Activated naive CD8-positive, alpha-beta T cell treated with anti-CD3 and anti-CD28 coated beads, Interleukin-2, amount 50 U/mL, for 16 hours (primary cell): ENCODE data around the gene NDUFS3.
A peak's percentile ranks its signal among the peaks of the same experiment; 100 is the strongest.
"Not testable (repeated sequence)": the region's sequence is repeated elsewhere in the genome, so short reads cannot be mapped to it uniquely, and the experiment has no call there.

Experiments
- DNase-seq: peaks from one replicate; pipeline ENCODE4 v3.0.0-alpha.2; 2020; ENCODE audit warnings: low read depth, low spot score

NDUFS3 gene

DNA sequence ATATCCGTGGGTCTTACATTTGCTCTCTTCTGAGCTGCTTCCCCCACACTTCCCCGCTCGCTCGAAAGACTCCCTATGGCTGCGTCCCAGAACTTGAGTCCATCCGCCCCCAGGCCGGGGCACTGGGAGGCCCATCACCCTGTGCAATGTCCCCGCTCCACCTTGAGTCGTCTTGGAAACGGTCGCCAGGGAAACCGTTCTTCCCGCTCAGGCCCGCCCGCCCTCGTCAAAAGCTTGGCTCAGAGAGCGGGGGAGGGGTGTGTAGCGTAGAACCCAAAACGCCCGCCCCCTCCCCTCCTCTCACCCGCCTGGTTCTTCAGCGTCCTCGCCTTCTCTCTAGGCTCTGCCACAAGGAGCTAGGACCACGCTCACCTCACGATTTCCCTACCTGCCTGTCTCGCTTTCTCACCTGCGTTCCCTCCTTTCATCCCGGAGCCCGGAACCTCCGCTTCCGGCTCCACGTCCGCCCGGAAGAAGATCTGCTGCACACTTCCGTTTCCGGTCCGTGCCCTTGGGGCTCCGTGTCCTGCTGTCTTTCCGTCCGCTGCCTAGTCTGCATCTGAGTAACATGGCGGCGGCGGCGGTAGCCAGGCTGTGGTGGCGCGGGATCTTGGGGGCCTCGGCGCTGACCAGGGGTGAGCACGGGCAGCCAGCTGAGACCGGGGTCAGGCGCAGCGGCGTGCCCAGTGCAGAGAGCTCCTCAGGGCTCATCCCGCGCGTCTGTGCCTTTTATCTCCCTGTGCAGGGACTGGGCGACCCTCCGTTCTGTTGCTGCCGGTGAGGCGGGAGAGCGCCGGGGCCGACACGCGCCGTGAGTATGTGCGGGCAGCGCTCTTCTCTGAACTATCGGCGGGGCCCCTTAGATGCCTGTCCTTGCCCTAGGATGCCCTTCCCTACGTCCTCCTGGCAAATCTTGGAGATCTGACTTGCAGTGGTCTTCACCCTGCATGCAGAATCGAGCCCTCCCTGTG is at the start of gene NDUFS3, which contains the start of gene KBTBD4:
NDUFS3 (plus strand) TSS at position 551 of the 971 bp plus-strand sequence; CDS start at position 569, 18 bp downstream.
KBTBD4 (minus strand) TSS at position 447 of the 971 bp plus-strand sequence; CDS start at position 428, 19 bp downstream.
- DNase-seq, result peak; percentile 63

DNA sequence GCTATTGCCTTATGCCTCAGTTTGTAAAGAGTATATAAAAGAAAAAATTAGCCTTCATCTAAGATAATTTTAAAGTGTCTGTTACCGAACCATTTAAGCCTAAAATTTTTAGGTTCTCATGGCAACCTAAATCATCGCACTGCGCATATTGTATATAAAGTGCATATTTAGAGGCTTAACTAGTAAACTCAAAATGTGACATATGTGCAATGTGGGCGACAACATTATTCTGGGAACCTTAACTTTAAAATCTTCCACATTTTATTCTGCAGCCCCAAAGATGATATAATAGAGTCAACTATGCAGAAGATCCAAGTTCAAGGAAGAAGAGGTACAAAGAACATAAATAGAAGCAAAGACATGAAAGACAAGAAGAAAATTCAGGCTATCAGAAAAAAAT is 48.9 kb upstream of the NDUFS3 start:
- DNase-seq, result no peak

DNA sequence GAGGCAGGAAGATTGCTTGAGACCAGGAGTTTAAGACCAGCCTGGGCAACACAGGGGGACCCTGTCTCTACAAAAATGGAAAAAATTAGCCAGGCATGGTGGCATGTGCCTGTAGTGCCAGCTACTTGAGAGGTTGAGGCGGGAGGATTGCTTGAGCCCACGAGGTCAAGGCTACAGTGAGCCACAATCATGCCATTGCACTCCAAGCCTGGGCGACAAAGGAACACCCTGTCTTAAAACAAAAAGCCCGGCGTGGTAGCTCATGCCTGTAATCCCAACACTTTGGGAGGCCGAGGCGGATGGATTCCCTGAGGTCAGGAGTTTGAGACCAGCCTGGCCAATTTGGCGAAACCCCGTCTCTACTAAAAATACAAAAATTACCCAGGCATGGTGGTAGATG is 48.2 kb upstream of the NDUFS3 start:
- DNase-seq, result not testable (repeated sequence)

DNA sequence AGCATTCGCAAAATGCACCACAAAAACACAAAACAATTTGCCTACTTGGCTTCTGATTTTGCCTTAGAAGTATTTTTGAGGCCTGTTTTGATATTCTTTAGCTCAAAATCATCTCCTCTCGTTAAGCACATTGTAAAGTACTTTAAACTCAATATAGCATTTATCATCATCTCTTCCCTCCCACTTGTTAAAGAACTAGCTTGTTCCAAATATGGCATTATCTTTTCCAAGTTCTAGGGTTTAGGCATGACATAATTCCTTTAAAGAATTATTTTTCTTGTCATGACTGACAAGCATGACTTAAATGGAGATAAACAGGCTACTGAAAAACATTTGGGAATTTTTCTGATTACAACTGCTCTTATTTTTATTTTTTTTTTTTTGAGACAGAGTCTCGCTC is 47.2 kb upstream of the NDUFS3 start:
- DNase-seq, result no peak

DNA sequence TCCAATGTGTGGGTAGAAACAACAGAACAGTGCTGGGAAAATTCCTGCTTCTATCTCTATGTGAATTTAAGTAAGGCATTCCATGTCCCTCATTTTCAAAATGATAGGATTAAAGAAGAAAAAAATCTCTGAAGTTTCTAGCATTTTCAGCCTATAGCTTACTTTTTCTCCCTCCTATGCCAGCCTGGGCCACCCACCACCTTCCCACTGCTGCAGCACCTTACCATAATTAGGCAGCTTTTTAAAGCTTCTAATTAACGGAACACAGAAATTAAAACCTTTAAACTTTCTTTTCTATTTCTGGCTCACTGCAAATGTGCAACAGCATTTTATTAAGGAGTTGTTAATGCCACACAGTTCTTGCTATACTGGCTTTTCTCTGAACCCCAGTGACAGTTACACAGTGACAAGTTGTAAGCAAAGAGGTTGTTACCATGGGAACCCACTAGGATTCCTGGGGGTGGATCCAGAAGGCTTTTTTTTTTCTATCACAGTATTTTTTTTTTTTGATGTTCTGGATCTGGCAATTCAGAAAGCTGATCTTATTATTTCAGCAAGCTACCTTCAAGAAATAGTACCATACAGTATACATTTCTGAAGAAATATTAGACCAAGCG is 46.2 kb upstream of the NDUFS3 start:
- no peak for DNase-seq

DNA sequence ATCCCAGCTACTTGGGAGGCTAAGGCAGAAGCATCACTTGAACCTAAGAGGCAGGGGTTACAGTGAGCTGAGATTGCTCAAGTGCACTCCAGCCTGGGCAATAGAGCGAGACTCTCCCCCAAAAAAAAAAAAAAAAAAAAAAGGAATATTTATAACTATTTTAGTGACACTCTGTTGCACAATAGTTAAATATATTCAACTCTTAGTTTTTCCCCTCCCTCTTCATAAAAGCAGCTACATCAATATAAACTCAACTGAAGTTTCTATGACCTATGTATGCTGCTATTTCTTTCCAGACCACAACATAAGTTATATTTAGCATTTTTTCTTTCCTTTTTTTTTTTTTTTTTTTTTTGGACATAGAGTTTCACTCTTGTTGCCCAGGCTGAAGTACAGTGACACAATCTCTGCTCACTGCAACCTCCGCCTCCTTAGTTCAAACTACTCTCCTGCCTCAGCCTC is 45.2 kb upstream of the NDUFS3 start:
- no peak for DNase-seq

DNA sequence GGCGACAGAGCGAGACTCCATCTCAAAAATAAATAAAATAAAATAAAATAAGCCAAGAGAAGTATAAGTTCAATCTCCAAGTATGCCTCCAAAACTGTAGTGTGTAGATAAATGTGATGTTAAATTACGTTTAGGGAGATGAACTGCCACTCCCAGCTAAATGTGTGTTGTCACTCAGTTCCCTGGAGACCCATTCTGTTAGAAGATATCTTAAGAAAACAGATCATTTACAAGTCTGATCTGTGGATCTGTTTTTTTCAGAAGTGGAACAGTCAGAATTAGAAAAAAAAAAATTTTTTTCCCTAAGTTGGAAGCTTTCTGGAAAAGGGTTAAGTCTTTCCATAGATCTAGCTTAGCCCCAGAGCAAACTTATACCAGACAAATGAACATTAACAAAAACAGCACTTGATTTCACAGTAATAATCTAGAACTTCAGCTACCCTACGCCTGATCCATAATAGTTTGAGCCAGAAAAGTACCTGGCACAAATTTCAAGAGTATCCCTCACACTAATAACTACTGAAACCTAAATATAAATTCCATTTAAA is 44.1 kb upstream of the NDUFS3 start:
- DNase-seq, result no peak

DNA sequence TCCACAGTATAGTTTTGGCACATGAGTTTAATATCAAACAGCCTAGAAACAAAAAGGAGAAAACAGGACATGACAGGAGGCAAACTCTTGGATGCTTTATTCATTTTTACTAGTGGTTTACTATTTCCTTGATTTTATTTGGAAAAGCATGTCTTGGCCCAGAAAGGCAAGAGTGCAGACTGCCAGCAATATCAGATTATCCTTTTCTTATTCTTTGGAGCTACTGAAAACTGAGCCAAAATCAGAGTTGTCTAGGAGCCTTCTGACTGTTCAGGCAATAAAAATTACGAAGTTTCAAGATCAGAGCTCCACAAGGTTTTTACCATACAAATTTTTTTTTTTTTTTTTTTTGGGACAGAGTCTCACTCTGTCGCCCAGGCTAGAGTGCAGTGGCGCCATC is 42.0 kb upstream of the NDUFS3 start:
- no peak for DNase-seq

DNA sequence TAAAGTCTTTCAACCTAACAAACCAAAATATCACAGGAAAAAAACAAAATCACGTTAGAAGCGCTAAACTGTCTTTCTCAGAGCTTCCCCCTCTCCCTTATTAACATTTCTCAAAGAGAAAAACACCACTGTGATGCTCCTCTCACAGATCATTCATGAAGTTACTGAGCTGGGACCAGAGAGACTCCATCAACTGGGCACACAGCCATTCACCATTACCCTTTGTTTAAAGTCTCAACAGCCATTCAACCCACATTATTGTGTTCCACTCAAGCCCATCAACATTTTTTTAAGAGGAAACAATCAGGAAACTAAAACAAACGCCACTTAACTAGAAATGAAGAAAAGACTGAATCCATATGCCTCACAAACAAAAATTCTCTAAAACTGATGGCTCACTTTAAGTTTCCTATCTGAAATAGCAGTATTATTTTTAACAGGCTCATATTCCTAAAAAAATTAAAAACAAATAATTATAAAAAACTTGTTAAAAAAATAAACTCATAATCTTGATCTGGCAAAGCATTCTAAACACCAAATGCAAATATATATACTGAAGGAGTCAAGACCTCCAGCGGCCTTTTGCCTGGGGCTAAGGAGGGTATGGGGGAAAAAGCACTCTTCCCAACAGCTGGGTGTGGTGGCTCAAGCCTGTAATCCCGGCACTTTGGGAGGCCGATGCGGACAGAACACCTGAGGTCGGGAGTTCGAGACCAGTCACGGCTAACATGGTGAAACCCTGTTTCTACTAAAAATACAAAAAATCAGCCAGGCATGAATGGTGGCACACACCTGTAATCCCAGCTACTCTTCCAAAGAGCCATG is 39.9 kb upstream of the NDUFS3 start:
- DNase-seq, result no peak

DNA sequence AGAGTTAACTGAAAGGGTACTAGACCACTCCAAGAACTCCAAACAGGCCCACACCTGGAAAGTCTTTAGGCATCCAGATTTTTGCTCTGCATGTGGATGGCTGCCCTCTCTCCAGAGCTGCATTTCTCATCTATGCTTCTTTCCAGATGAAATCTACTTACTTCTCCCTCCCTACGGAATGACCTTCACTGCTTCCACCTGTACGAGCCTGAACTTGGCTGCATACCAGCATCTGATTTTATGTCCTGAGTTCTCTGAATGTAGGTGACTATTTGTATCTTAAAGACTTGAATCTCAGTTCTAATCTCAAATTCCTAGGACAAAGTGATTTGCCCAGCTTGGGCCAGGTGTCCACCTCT is 39.2 kb upstream of the NDUFS3 start:
- no peak for DNase-seq

DNA sequence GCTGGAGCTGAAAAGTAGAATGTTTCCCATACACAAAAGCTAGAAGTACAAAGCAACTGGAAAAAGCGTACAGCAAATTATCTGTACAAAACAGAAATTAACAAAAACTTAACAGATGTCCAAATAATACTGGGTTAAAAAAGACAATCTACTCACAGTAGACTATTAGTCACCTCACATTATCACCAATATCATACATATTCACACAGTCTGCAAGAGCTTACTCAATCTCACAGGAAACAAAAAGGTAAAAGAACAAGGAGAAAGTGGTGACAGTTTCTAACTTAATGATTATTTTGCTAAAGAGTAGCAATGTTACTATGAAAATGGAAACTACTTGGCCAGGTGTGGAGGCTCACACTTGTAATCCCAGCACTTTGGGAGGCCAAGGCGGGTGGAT is 37.8 kb upstream of the NDUFS3 start:
- no peak for DNase-seq

DNA sequence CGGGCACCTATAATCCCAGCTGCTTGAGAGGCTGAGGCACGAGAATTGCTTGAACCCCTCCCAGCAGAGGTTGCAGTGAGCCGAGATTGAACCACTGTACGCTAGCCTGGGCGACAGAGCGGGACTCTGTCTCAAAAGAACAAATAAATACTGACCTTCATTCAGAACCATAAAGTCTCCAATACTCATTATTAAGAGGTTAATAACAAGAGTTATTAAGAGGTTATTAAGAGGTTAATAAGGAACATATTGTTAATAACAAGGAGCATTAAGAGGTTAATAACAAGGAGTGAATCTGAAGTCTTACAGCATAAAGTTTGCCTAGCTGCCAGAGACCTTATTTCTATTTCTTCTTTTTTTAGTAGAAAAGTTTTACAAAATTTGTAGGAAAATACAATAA is 33.6 kb upstream of the NDUFS3 start:
- no peak for DNase-seq

DNA sequence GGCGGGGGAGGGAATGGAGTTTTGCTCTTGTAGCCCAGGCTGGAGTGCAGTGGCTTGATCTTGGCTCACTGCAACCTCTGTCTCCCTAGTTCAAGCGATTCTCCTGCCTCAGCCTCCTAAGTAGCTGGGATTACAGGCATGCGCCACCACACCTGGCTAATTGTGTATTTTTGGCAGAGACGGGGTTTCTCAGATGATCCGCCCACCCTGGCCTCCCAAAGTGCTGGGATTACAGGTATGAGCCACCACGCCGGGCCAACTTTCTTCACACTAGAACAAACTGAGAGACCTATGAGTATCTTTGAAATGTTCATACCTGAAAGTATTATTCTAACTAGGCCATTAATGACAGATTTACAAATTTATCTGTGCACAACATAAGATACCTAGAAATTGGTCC is 32.6 kb upstream of the NDUFS3 start:
- not testable (repeated sequence) for DNase-seq

DNA sequence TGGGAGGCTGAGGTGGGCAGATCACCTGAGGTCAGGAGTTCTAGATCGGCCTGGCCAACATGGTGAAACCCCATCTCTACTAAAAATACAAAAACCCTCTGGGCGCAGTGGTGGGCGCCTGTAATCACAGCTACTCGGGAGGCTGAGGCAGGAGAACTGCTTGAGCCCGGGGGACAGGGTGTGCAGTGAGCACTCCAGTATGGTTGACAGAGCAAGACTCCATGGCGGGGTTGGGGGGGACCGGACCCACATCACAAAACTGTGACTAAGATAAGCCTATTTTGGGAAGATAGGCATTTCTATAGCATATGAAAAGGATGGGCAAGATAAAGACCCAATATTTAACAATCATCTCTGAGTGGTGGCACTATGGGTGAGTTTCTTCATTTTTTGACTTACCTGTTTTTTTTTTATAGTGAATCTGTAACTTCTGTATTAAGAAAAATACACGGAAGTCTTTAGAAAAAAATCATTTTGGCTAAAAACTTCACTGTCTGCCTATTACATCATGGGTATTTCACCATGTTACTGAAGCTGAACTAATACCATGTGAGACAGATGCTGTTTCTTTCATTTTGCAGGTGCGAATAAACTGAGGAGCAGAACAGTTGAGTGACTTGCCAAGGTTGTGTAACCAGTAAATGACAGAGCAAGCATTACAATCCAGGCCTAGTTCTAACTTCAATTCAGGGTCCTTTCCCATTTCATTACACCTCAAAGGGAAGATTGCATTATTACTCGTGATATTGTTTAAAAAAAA is 28.4 kb upstream of the NDUFS3 start:
- DNase-seq, result no peak

DNA sequence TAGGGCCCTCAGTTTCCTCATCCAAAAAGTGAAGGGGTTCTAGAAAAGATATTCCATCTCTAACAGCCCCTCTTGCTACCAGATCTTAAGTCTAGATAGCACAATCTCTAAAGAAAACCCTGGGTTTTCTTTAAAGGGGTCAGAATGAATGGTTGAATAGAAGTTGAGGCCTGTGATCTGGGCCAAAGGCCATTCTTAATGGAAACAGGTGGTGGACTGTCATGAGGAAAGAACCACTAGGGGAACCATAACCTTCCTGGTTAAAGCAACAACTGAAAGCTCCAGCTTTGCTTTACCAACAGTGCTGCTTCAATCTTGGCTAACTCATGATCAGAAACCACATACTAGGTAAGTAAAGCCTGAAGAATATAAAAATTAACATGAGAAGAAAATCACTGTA is 27.8 kb upstream of the NDUFS3 start:
- no peak for DNase-seq

DNA sequence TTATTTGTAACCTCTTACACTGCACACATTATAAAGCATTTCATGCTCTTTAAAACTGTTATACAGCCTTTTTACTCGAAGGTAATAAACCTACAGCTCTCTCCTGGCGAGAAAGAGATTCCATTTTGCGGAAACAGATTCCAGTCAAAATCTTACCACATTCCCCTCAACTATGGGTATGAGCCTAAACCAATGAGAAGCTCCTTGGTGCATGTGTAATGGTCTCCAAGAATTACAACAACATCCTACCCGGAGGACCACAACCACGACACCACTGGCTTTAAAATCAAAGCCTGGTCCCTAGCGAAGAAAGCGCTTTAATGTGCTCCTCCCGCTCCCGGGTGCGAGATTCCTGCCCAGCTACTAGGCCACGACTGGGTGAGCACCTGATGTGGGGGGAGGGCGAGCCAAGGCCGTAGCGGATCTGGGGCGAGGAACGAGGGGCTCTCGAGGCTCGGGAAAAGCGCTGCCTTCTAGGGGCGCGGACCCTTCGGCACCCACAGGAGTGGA is 26.8 kb upstream of the NDUFS3 start:
- DNase-seq, result no peak

DNA sequence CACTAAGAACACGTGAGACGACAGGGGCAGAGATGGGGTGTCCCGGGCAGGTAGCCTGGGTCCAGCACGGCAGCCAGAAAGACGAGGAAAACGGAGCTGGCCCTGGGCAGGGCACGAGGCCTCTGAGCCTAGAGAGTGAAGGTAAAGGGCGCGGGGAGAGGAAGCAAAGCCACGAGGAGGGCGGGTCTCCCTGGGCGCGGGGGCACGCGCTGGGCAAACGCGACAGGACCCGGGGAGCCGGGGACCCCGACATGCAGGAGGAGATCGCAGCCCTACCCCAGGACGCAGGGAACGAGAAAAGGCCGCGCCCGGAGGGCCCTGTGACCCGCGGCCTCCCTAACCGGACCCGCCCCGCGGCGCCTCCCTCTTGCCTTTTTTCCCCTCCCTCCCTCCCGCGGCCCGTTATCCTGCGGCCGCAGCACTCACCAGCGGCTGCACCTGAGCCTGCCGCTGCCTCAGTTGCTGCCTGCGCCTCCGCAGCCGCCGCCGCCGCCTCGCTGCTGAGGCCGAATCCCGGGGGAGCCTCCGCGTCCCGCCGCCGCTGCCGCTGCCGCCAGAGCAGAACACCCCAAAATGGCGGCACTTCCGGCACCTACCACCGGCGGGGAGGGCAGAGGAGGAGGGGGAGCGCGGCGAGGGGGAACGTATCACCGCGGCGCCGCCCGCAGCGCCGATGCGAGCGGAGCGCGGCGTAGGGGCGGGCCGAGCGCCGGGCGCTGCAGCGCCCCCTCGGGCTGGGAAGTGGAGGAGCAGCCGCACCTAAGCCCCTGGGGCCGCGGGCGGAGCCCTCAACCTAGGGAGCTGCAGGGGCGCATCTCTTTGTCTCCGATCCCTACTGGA is 26.1 kb upstream of the NDUFS3 start, which contains the start of gene CELF1:
CELF1 (minus strand) TSS at position 567 of the 840 bp plus-strand sequence. CDS start 53,609 bp downstream, outside the sequence.
- DNase-seq, result peak; percentile 87

DNA sequence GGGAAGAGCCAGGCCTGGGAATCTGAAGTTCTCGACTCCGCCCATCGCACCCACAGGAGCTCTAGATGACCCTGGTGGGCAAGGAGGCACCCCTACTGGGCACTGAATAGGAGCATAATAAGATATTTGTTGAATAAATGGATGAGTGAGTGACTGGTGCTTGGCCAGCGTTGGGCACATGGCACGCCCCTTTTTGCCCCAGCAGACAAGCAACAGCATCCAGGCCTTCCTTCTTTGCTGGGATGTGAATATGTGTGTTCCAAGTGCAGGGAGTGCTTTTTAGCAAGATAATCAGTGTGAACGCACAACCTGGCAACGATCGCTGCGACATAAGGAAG is 25.5 kb upstream of the NDUFS3 start:
- no peak for DNase-seq

DNA sequence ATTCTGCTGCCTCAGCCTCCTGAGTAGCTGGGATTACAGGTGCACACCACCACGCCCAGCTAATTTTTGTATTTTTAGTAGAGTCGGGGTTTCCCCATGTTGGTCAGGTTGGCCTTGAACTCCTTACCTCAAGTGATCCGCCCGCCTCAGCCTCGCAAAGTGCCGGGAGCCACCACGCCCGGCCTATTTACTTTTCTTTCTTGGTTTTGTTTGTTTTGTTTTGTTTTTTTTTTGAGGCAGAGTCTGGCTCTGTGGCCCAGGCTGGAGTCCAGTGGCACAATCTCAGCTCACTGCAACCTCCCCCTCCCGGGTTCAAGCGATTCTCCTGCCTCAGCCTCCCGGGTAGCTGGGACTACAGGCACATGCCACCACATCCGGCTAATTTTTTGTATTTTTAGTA is 21.9 kb upstream of the NDUFS3 start:
- DNase-seq, result not testable (repeated sequence)

DNA sequence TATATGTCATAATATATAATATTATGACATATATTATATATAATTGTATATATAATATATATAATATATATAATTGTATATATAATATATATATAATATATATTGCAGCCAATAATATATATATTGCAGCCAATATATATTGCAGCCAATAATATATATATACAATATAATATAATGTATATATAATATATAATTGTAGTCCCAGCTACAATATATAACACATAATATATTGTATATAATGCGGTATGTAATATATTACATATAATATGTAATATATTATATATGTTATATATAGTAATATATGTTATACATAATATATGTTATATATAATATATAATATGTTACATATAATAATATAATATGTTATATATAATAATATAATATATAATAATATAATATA is 20.2 kb upstream of the NDUFS3 start:
- DNase-seq, result no peak
